ENCODE measurements around the gene CD22. TPM values are rescaled to one million over a fixed set of nuclear protein-coding genes. Genes with fewer than 3 reads are reported as not detected.
"Not testable (repeated sequence)": the region's sequence is repeated elsewhere in the genome, so short reads cannot be mapped to it uniquely, and the experiment has no call there.

The CD22 gene
- polyA plus RNA-seq (2012; ENCODE audit: insufficient read depth, insufficient read length), result not detected

- H3K4me3 ChIP-seq (ENCODE audit: low read length), result no peak within 1 kb of the TSS
- no peak for DNase-seq (ENCODE audit: low read depth, low spot score)
Observed at GRCh38 chr19:35328851-35329285, at the start of gene CD22. Gene CD22 (plus strand): TSS chr19:35329187. CDS start chr19:35332041, 2,854 bp downstream.

- no peak for DNase-seq (ENCODE audit: low read depth, low spot score)
- H3K4me3 ChIP-seq (ENCODE audit: low read length), result no peak overlapping the region
Observed at GRCh38 chr19:35279374-35279773, 49.6 kb upstream of the CD22 start.

GRCh38 chr19:35279985-35280821 is 48.8 kb upstream of the CD22 start:
- no peak overlapping the region for H3K4me3 ChIP-seq (ENCODE audit: low read length)
- no peak for DNase-seq (ENCODE audit: low read depth, low spot score)

GRCh38 chr19:35281303-35281702 is 47.7 kb upstream of the CD22 start:
- DNase-seq (ENCODE audit: low read depth, low spot score), result no peak
- H3K4me3 ChIP-seq (ENCODE audit: low read length), result no peak overlapping the region

GRCh38 chr19:35284153-35285094 is 44.6 kb upstream of the CD22 start:
- H3K4me3 ChIP-seq (ENCODE audit: low read length), result no peak overlapping the region
- no peak for DNase-seq (ENCODE audit: low read depth, low spot score)

GRCh38 chr19:35285095-35285449 is 43.9 kb upstream of the CD22 start:
- DNase-seq (ENCODE audit: low read depth, low spot score), result no peak
- no peak overlapping the region for H3K4me3 ChIP-seq (ENCODE audit: low read length)

GRCh38 chr19:35285465-35285864 is 43.5 kb upstream of the CD22 start:
- not testable (repeated sequence) for DNase-seq (ENCODE audit: low read depth, low spot score); H3K4me3 ChIP-seq (ENCODE audit: low read length)

- not testable (repeated sequence) for DNase-seq (ENCODE audit: low read depth, low spot score); H3K4me3 ChIP-seq (ENCODE audit: low read length)
Observed at GRCh38 chr19:35286101-35286500, 42.9 kb upstream of the CD22 start.

- no peak for DNase-seq (ENCODE audit: low read depth, low spot score)
- no peak overlapping the region for H3K4me3 ChIP-seq (ENCODE audit: low read length)
Observed at GRCh38 chr19:35287713-35288112, 41.3 kb upstream of the CD22 start.

GRCh38 chr19:35288331-35288730 is 40.7 kb upstream of the CD22 start:
- H3K4me3 ChIP-seq (ENCODE audit: low read length), result no peak overlapping the region
- DNase-seq (ENCODE audit: low read depth, low spot score), result no peak

- DNase-seq (ENCODE audit: low read depth, low spot score), result no peak
- no peak overlapping the region for H3K4me3 ChIP-seq (ENCODE audit: low read length)
Observed at GRCh38 chr19:35288906-35289305, 40.1 kb upstream of the CD22 start.

- no peak for DNase-seq (ENCODE audit: low read depth, low spot score)
- H3K4me3 ChIP-seq (ENCODE audit: low read length), result no peak overlapping the region
Observed at GRCh38 chr19:35290381-35291127, 38.4 kb upstream of the CD22 start.

- no peak for DNase-seq (ENCODE audit: low read depth, low spot score)
- H3K4me3 ChIP-seq (ENCODE audit: low read length), result no peak overlapping the region
Observed at GRCh38 chr19:35291259-35291658, 37.7 kb upstream of the CD22 start.

- no peak within 1 kb of the TSS for H3K4me3 ChIP-seq (ENCODE audit: low read length)
- no peak for DNase-seq (ENCODE audit: low read depth, low spot score)
Observed at GRCh38 chr19:35291916-35292315, 37.1 kb upstream of the CD22 start, which contains the start of gene MAG. Gene MAG (plus strand): TSS chr19:35292161. CDS start chr19:35295409, 3,248 bp downstream.

GRCh38 chr19:35292421-35293362 is 36.3 kb upstream of the CD22 start:
- DNase-seq (ENCODE audit: low read depth, low spot score), result no peak
- H3K4me3 ChIP-seq (ENCODE audit: low read length), result no peak overlapping the region

- DNase-seq (ENCODE audit: low read depth, low spot score), result no peak
- no peak overlapping the region for H3K4me3 ChIP-seq (ENCODE audit: low read length)
Observed at GRCh38 chr19:35293363-35293739, 35.6 kb upstream of the CD22 start.

GRCh38 chr19:35293808-35294207 is 35.2 kb upstream of the CD22 start:
- no peak for DNase-seq (ENCODE audit: low read depth, low spot score)
- H3K4me3 ChIP-seq (ENCODE audit: low read length), result no peak overlapping the region

- no peak for DNase-seq (ENCODE audit: low read depth, low spot score)
Observed at GRCh38 chr19:35294328-35294727, 34.7 kb upstream of the CD22 start.

More at GRCh38 chr19:35294328-35294727, 34.7 kb upstream of the CD22 start:
- H3K4me3 ChIP-seq (ENCODE audit: low read length), result no peak overlapping the region
